SK-N-MC (cell line): ENCODE data around the gene USP19.

Source experiments
- EZH2 ChIP-seq: fragments of 200-600 bp; sonication (generic); IDR thresholded peaks from one replicate; pipeline ENCODE4 v1.6.1; 2017; ENCODE audit warnings: antibody characterized with exemption
- FOXP2 ChIP-seq: optimal IDR thresholded peaks from 2 replicates; pipeline ENCODE3; 2011; ENCODE audit warnings: mild to moderate bottlenecking, moderate library complexity; ENCODE audit not compliant: insufficient read depth; ENCODE audit errors: extremely low read length, control extremely low read depth
- POLR2AphosphoS5 ChIP-seq: IDR thresholded peaks from 2 replicates; pipeline ENCODE4 v1.6.1; 2012; ENCODE audit warnings: mild to moderate bottlenecking, low read depth, low read length, borderline replicate concordance

DNA sequence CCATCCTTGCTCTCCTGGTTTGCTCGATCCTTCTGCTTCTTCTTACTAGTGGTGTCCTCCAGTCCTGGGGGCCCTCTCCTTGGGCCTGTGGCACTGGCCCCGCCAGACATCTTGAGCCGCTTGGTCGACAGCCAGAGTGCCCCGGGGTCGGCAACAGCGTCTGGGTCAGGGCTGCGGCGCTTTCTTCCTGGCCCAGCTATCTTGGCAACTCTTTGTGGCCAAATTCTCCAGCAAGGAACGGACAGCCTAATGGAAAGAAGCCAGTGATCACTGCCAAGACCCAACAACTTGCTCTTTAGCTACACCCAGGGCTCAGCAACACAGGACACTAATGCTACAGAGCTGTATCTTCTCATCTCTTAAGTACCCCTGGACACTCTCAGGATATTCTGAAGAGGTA is 1.6 kb downstream of the USP19 start:
- TF ChIP-seq EZH2 (no peak), POLR2AphosphoS5 (no peak), FOXP2 (no peak)
